HepG2 (cell line): ENCODE results near the gene LMNA. TPM values are rescaled to one million over a fixed set of nuclear protein-coding genes. Genes with fewer than 3 reads are reported as not detected.
A peak's percentile ranks its signal among the peaks of the same experiment; 100 is the strongest.

Experiments used
- BCL6 ChIP-seq: IDR thresholded peaks from 2 replicates; pipeline ENCODE4 v1.6.1; 2016; ENCODE audit warnings: missing genetic modification reagents, missing compliant biosample characterization
- GATAD2A ChIP-seq: IDR thresholded peaks from 2 replicates; pipeline ENCODE4 v1.6.1; 2016
- JUNB ChIP-seq: sonication (generic); formaldehyde crosslinking; IDR thresholded peaks from 2 replicates; pipeline ENCODE4 v1.8.0; 2022; ENCODE audit warnings: missing genetic modification reagents, mild to moderate bottlenecking, borderline replicate concordance
- MAFK ChIP-seq, 2 experiments: IDR thresholded peaks in 1 of 2; conservative IDR thresholded peaks in 1 of 2; 2 replicates each; pipeline ENCODE4 v1.6.1; 2011; ENCODE audit warnings: improper control_type of control experiment in 2 of 2, low read length in 2 of 2
- MBNL3 ChIP-seq: fragments of 250-450 bp; sonication (Bioruptor Pico); conservative IDR thresholded peaks from 2 replicates; pipeline ENCODE4 v1.8.0; 2022; ENCODE audit warnings: mild to moderate bottlenecking, inconsistent platforms
- MED1 ChIP-seq: sonication (generic); formaldehyde crosslinking; IDR thresholded peaks from 2 replicates; pipeline ENCODE4 v1.4.0; 2020; ENCODE audit warnings: missing genetic modification reagents
- MTA1 ChIP-seq: sonication (generic); formaldehyde crosslinking; IDR thresholded peaks from 2 replicates; pipeline ENCODE4 v1.4.0; 2020; ENCODE audit warnings: missing genetic modification reagents, mild to moderate bottlenecking, borderline replicate concordance
- NONO ChIP-seq, 2 experiments: fragments of 450-650 bp in 1 of 2; sonication (generic) in 1 of 2; formaldehyde crosslinking in 1 of 2; IDR thresholded peaks in 1 of 2; conservative IDR thresholded peaks in 1 of 2; 2 replicates each; pipeline versions ENCODE4 v1.6.1 to v1.8.0; 2017 to 2022; ENCODE audit warnings: mild to moderate bottlenecking in 1 of 2, missing genetic modification reagents in 1 of 2, moderate library complexity in 1 of 2
- NR1H2 ChIP-seq: sonication (generic); formaldehyde crosslinking; IDR thresholded peaks from 2 replicates; pipeline ENCODE4 v1.8.1; 2022; ENCODE audit warnings: low read depth, missing genetic modification reagents, borderline replicate concordance
- PAWR ChIP-seq: sonication (generic); formaldehyde crosslinking; IDR thresholded peaks from 2 replicates; pipeline ENCODE4 v1.4.0; 2020; ENCODE audit warnings: missing genetic modification reagents, mild to moderate bottlenecking, borderline replicate concordance
- PCBP2 ChIP-seq: fragments of 200-400 bp; formaldehyde crosslinking; optimal IDR thresholded peaks from 2 replicates; pipeline ENCODE3; 2018; ENCODE audit warnings: low read length, low read depth; ENCODE audit not compliant: poor library complexity, severe bottlenecking
- PHF8 ChIP-seq: sonication (generic); formaldehyde crosslinking; IDR thresholded peaks from 2 replicates; pipeline ENCODE4 v1.5.0; 2020; ENCODE audit warnings: missing genetic modification reagents
- PITX1 ChIP-seq: sonication (generic); formaldehyde crosslinking; IDR thresholded peaks from 2 replicates; pipeline ENCODE4 v1.5.1; 2020; ENCODE audit warnings: mild to moderate bottlenecking, missing genetic modification reagents
- SALL1 ChIP-seq: sonication (generic); formaldehyde crosslinking; IDR thresholded peaks from 2 replicates; pipeline ENCODE4 v1.8.0; 2022; ENCODE audit warnings: mild to moderate bottlenecking, missing genetic modification reagents
- SIX1 ChIP-seq: sonication (generic); formaldehyde crosslinking; IDR thresholded peaks from 2 replicates; pipeline ENCODE4 v1.4.0; 2020; ENCODE audit warnings: missing genetic modification reagents, borderline replicate concordance
- SMAD3 ChIP-seq: sonication (generic); formaldehyde crosslinking; IDR thresholded peaks from 2 replicates; pipeline ENCODE4 v1.4.0; 2020; ENCODE audit warnings: missing genetic modification reagents
- TARDBP ChIP-seq: sonication (generic); formaldehyde crosslinking; IDR thresholded peaks from 2 replicates; pipeline ENCODE4 v1.8.0; 2022; ENCODE audit warnings: mild to moderate bottlenecking, missing genetic modification reagents
- TCF7 ChIP-seq: sonication (generic); IDR thresholded peaks from 2 replicates; pipeline ENCODE4 v1.6.1; 2016; ENCODE audit warnings: antibody characterized with exemption, low read depth
- ZBTB20 ChIP-seq: sonication (generic); formaldehyde crosslinking; IDR thresholded peaks from 2 replicates; pipeline ENCODE4 v1.8.1; 2023; ENCODE audit warnings: missing genetic modification reagents, low read depth, mild to moderate bottlenecking, borderline replicate concordance
- ZFP36L2 ChIP-seq: sonication (generic); formaldehyde crosslinking; IDR thresholded peaks from 2 replicates; pipeline ENCODE4 v1.4.0; 2020; ENCODE audit warnings: missing genetic modification reagents
- ZFP62 ChIP-seq: sonication (generic); formaldehyde crosslinking; IDR thresholded peaks from 2 replicates; pipeline ENCODE4 v1.4.0; 2020; ENCODE audit warnings: missing genetic modification reagents
- ZNF121 ChIP-seq: sonication (generic); formaldehyde crosslinking; IDR thresholded peaks from 2 replicates; pipeline ENCODE4 v1.5.0; 2020; ENCODE audit warnings: mild to moderate bottlenecking, missing genetic modification reagents
- ZNF292 ChIP-seq: sonication (generic); formaldehyde crosslinking; IDR thresholded peaks from 2 replicates; pipeline ENCODE4 v1.8.1; 2022; ENCODE audit warnings: mild to moderate bottlenecking, low read depth, missing genetic modification reagents, borderline replicate concordance
- ZNF546 ChIP-seq: sonication (generic); formaldehyde crosslinking; conservative IDR thresholded peaks from 2 replicates; pipeline ENCODE4 v1.8.1; 2023; ENCODE audit warnings: mild to moderate bottlenecking, missing genetic modification reagents
- ZNF615 ChIP-seq: sonication (generic); formaldehyde crosslinking; IDR thresholded peaks from 2 replicates; pipeline ENCODE4 v1.5.0; 2020; ENCODE audit warnings: mild to moderate bottlenecking, missing genetic modification reagents, borderline replicate concordance
- ZNF788 ChIP-seq: sonication (generic); formaldehyde crosslinking; IDR thresholded peaks from 2 replicates; pipeline ENCODE4 v1.5.0; 2020; ENCODE audit warnings: mild to moderate bottlenecking, missing genetic modification reagents, borderline replicate concordance
- polyA plus RNA-seq, 8 experiments: library from polyadenylated mRNA; depleted of rRNA in 3 of 8; stranded (reverse) in 7 of 8; unstranded in 1 of 8; fragments of >200 nt; fragmentation: Illumina TruSeq in 4 of 8; extraction: Trizol in 4 of 8; gene quantifications; 2 replicates each; pipeline versions ENCODE4 v1.2.1 to v1.2.3, GENCODE V29; 2011 to 2016; ENCODE audit warnings: low read depth in 4 of 8, missing spikeins in 1 of 8, mixed read lengths in 1 of 8; ENCODE audit not compliant: insufficient read depth in 1 of 8
- total RNA-seq, 5 experiments: library from RNA; depleted of rRNA; stranded (reverse); fragments of >200 nt; fragmentation: Illumina TruSeq; extraction: Trizol; gene quantifications; 2 replicates each; pipeline ENCODE4 v1.2.3, GENCODE V29; 2016; ENCODE audit warnings: low read depth in 1 of 5
- TF ChIP-seq, protein P1 (sequence below): sonication (generic); formaldehyde crosslinking; IDR thresholded peaks from 2 replicates; pipeline ENCODE4 v1.4.0; 2020; ENCODE audit warnings: mild to moderate bottlenecking, missing genetic modification reagents
- TF ChIP-seq, protein P2 (sequence below): sonication (generic); formaldehyde crosslinking; IDR thresholded peaks from 2 replicates; pipeline ENCODE4 v1.4.0; 2020; ENCODE audit warnings: missing genetic modification reagents

The LMNA gene
- total and polyA plus RNA-seq, 2 of the 13 experiments (the other 11 are each of a cell fraction or from before 2014, with no cell fraction given), result 107 to 225 TPM

DNA sequence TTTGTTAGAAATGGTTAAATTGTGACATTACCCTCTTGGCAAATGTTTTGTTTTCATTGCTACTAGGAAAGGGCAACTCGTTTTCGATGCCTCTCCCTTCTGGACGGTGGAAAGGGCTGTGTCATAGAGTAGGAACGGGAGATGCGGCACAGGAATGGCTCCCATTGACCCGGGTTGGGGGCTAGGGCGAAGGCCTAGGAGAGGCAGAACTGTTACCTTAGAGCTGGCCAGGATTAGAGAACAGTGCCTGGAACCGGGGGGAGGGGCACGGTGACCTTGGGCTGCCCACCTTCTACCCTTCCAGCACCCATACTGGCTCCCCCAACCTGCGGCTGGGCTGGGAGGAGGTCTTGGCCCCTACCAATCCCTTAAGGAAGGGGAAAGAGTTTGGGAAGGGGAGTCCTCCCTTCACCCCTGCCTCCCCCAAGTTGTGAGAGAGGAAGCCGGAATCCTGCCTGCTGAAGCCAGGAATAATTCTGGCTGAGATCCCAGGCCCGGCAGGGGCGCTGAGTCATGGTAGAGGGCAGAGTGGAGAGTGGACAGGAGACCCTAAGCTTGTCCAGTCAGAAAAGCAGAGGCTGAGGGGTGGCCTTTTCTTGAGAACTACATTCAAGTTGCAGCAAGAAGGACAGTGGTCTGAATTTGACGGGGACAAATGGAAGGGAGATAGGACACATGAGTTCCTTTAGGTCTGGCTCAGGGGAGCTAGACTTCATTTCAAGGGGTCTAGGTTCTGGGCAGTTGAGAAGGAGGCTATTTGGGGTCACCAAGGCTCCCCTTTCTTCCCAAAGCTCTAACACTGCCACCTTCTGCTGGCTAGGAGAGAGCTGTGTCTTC is 8.2 kb downstream of the LMNA start (continued):
- TF ChIP-seq SALL1 (CRISPR knock-in tag) (peak; percentile 50), BCL6 (CRISPR knock-in tag) (0 out of 2 replicates have a peak, but pooled peaks have one; percentile 23), ZNF546 (CRISPR knock-in tag) (no peak), PAWR (CRISPR knock-in tag) (no peak), PITX1 (CRISPR knock-in tag) (peak; percentile 13; the same call in 1 of the 2 replicates), MED1 (CRISPR knock-in tag) (peak; percentile 69), MAFK (conservative IDR thresholded peaks at IDR 0.05 in 1 of 2, IDR thresholded peaks at IDR 0.05 in 1 of 2; ENCODE audit: low read length in 2 of 2) (peak; percentile 52 to 73), ZFP36L2 (no peak), MBNL3 (CRISPR knock-in tag) (no peak), GATAD2A (peak; percentile 57), ZFP62 (CRISPR knock-in tag) (no peak), NONO (IDR thresholded peaks at IDR 0.05) (no peak), NONO (CRISPR knock-in tag; conservative IDR thresholded peaks at IDR 0.05) (no peak), PHF8 (CRISPR knock-in tag) (no peak), ZNF121 (CRISPR knock-in tag) (0 out of 2 replicates have a peak, but pooled peaks have one; percentile 39), ZNF615 (CRISPR knock-in tag) (no peak), MTA1 (CRISPR knock-in tag) (peak; percentile 39; the same call in 1 of the 2 replicates), TARDBP (CRISPR knock-in tag) (no peak), PCBP2 (no peak), ZNF292 (peak; percentile 65; the same call in 1 of the 2 replicates), SIX1 (CRISPR knock-in tag) (no peak), JUNB (CRISPR knock-in tag) (no peak), TCF7 (no peak), ZBTB20 (CRISPR knock-in tag) (no peak), SMAD3 (CRISPR knock-in tag) (0 out of 2 replicates have a peak, but pooled peaks have one; percentile 34), NR1H2 (CRISPR knock-in tag) (no peak), ZNF788 (CRISPR knock-in tag) (no peak)
- TF ChIP-seq, protein P1, sequence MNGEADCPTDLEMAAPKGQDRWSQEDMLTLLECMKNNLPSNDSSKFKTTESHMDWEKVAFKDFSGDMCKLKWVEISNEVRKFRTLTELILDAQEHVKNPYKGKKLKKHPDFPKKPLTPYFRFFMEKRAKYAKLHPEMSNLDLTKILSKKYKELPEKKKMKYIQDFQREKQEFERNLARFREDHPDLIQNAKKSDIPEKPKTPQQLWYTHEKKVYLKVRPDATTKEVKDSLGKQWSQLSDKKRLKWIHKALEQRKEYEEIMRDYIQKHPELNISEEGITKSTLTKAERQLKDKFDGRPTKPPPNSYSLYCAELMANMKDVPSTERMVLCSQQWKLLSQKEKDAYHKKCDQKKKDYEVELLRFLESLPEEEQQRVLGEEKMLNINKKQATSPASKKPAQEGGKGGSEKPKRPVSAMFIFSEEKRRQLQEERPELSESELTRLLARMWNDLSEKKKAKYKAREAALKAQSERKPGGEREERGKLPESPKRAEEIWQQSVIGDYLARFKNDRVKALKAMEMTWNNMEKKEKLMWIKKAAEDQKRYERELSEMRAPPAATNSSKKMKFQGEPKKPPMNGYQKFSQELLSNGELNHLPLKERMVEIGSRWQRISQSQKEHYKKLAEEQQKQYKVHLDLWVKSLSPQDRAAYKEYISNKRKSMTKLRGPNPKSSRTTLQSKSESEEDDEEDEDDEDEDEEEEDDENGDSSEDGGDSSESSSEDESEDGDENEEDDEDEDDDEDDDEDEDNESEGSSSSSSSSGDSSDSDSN (CRISPR knock-in tag), result no peak
- TF ChIP-seq, protein P2, sequence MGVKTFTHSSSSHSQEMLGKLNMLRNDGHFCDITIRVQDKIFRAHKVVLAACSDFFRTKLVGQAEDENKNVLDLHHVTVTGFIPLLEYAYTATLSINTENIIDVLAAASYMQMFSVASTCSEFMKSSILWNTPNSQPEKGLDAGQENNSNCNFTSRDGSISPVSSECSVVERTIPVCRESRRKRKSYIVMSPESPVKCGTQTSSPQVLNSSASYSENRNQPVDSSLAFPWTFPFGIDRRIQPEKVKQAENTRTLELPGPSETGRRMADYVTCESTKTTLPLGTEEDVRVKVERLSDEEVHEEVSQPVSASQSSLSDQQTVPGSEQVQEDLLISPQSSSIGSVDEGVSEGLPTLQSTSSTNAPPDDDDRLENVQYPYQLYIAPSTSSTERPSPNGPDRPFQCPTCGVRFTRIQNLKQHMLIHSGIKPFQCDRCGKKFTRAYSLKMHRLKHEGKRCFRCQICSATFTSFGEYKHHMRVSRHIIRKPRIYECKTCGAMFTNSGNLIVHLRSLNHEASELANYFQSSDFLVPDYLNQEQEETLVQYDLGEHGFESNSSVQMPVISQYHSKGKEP (CRISPR knock-in tag), result no peak
